Ramos (cell line): ENCODE results near the gene SLC44A4.
"Not testable (repeated sequence)": the region's sequence is repeated elsewhere in the genome, so short reads cannot be mapped to it uniquely, and the experiment has no call there.

ENCODE experiments used
- in situ Hi-C: fragments of 300-500 bp; cut with MboI; formaldehyde crosslinking; loops from one replicate; pipeline ENCODE4 v1.14.3; 2022; ENCODE audit warnings: low sequenced_read_pairs; ENCODE audit not compliant: unreplicated experiment

Gene SLC44A4

GRCh38 chr6:31862344-31863235 lies 16.2 kb downstream of the SLC44A4 start, which contains the start of gene NEU1:
NEU1 (minus strand) TSS chr6:31862821; CDS start chr6:31862776, 45 bp downstream.
- in situ Hi-C loops: no loop called here

- in situ Hi-C loops: no loop called here
Observed at GRCh38 chr6:31861919-31862343, 16.9 kb downstream of the SLC44A4 start.

GRCh38 chr6:31861150-31861549 lies 17.6 kb downstream of the SLC44A4 start:
- in situ Hi-C loops: no loop called here

GRCh38 chr6:31860349-31860748 lies 18.4 kb downstream of the SLC44A4 start:
- in situ Hi-C loops: no loop called here

- in situ Hi-C loops: no loop called here
Observed at GRCh38 chr6:31859923-31860322, 18.9 kb downstream of the SLC44A4 start.

- in situ Hi-C loops: no loop called here
Observed at GRCh38 chr6:31858707-31859106, 20.1 kb downstream of the SLC44A4 start.

- in situ Hi-C loops: not testable (repeated sequence)
Observed at GRCh38 chr6:31857774-31858173, 21.0 kb downstream of the SLC44A4 start.

GRCh38 chr6:31851980-31852718 lies 26.6 kb downstream of the SLC44A4 start:
- in situ Hi-C loops: not testable (repeated sequence)

- in situ Hi-C loops: no loop called here
Observed at GRCh38 chr6:31851485-31851832, 27.3 kb downstream of the SLC44A4 start.

- in situ Hi-C loops: no loop called here
Observed at GRCh38 chr6:31850765-31851484, 27.9 kb downstream of the SLC44A4 start.

- in situ Hi-C loops: no loop called here
Observed at GRCh38 chr6:31847276-31847978, 31.4 kb downstream of the SLC44A4 start.

- in situ Hi-C loops: no loop called here
Observed at GRCh38 chr6:31844507-31844906, 34.3 kb downstream of the SLC44A4 start.

- in situ Hi-C loops: no loop called here
Observed at GRCh38 chr6:31842053-31842452, 36.7 kb downstream of the SLC44A4 start.

- in situ Hi-C loops: not testable (repeated sequence)
Observed at GRCh38 chr6:31839779-31840126, 39.0 kb downstream of the SLC44A4 start.

GRCh38 chr6:31838968-31839367 lies 39.8 kb downstream of the SLC44A4 start:
- in situ Hi-C loops: no loop called here

- in situ Hi-C loops: not testable (repeated sequence)
Observed at GRCh38 chr6:31838114-31838553, 40.7 kb downstream of the SLC44A4 start.

- in situ Hi-C loops: no loop called here
Observed at GRCh38 chr6:31837369-31838113, 41.3 kb downstream of the SLC44A4 start.

- in situ Hi-C loops: no loop called here
Observed at GRCh38 chr6:31836474-31837368, 42.1 kb downstream of the SLC44A4 start.
